Right atrium auricular region (tissue), 2 donors: ENCODE measurements around the gene COPG2. TPM values are rescaled to one million over a fixed set of nuclear protein-coding genes. Genes with fewer than 3 reads are reported as not detected.

Source experiments
- DNase-seq: peaks from one replicate; pipeline ENCODE4 v3.0.0-alpha.2; 2019; ENCODE audit warnings: low spot score
- H3K27ac ChIP-seq, 2 donors: fragments of 200-600 bp; sonication (generic); 1 replicate in 1 of 2; 2 replicates in 1 of 2; pipeline ENCODE4 v1.5.1; 2016 to 2019
- H3K27me3 ChIP-seq, 2 donors: fragments of 200-600 bp; sonication (generic); one replicate each; pipeline versions ENCODE4 v1.5.1 to v1.6.0; 2017 to 2019
- H3K36me3 ChIP-seq: fragments of 200-600 bp; sonication (generic); one replicate; pipeline ENCODE4 v1.5.1; 2016
- H3K4me1 ChIP-seq, 2 donors: fragments of 200-600 bp; sonication (generic); one replicate each; pipeline versions ENCODE4 v1.5.1 to v1.6.0; 2017 to 2019
- H3K4me3 ChIP-seq, 2 donors: fragments of 200-600 bp; sonication (generic); 1 replicate in 1 of 2; 2 replicates in 1 of 2; pipeline ENCODE4 v1.5.1; 2017 to 2019; ENCODE audit warnings: mild to moderate bottlenecking in 1 of 2, moderate library complexity in 1 of 2
- H3K9me3 ChIP-seq, 2 donors: fragments of 200-600 bp; sonication (generic); one replicate each; pipeline ENCODE4 v1.5.1; 2019
- total RNA-seq, 2 donors: library from RNA; depleted of rRNA; stranded (reverse); fragments of >200 nt; gene quantifications; one replicate each; pipeline ENCODE4 v1.1.0, GENCODE V29; 2016
- TF ChIP-seq, protein P1 (sequence below), 2 donors: fragments of 200-600 bp; sonication (generic); IDR thresholded peaks; one replicate each; pipeline ENCODE4 v1.5.1; 2019; ENCODE audit warnings: antibody characterized with exemption in 2 of 2

Gene COPG2
- total RNA-seq, 2 donors from 2014 or later, result 13.1 to 19.3 TPM

DNA sequence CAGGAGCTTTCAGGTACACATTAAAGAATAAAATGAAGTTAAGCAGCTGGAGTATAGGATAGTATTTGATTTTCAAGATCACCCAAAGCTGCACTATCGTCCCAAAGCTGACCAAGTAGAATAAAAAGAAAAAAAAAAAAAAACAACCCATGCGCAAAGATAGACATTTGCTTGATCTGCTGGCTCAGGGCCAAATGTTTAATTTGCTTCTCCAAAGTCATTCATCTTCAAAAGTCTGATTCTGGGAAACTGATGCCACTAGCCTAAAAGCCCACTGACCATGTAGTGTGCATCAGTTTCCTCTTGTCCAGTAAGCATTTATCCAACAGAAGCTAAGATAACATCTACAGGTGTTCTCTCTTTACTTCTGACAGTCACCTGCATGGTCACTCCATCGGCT, 162.2 kb downstream of the COPG2 start:
- H3K9me3 ChIP-seq, result no peaks in the 10 kb centered on the region
- no peaks in the 10 kb centered on the region for H3K27me3 ChIP-seq
- no peak overlapping the region for H3K27ac ChIP-seq
- DNase-seq, result no peak
- no peak overlapping the region for H3K4me3 ChIP-seq
- H3K36me3 ChIP-seq, result no peaks in the 10 kb centered on the region
- no peaks in the 10 kb centered on the region for H3K4me1 ChIP-seq
- TF ChIP-seq, protein P1, sequence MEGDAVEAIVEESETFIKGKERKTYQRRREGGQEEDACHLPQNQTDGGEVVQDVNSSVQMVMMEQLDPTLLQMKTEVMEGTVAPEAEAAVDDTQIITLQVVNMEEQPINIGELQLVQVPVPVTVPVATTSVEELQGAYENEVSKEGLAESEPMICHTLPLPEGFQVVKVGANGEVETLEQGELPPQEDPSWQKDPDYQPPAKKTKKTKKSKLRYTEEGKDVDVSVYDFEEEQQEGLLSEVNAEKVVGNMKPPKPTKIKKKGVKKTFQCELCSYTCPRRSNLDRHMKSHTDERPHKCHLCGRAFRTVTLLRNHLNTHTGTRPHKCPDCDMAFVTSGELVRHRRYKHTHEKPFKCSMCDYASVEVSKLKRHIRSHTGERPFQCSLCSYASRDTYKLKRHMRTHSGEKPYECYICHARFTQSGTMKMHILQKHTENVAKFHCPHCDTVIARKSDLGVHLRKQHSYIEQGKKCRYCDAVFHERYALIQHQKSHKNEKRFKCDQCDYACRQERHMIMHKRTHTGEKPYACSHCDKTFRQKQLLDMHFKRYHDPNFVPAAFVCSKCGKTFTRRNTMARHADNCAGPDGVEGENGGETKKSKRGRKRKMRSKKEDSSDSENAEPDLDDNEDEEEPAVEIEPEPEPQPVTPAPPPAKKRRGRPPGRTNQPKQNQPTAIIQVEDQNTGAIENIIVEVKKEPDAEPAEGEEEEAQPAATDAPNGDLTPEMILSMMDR (IDR thresholded peaks at IDR 0.05), result no peak

DNA sequence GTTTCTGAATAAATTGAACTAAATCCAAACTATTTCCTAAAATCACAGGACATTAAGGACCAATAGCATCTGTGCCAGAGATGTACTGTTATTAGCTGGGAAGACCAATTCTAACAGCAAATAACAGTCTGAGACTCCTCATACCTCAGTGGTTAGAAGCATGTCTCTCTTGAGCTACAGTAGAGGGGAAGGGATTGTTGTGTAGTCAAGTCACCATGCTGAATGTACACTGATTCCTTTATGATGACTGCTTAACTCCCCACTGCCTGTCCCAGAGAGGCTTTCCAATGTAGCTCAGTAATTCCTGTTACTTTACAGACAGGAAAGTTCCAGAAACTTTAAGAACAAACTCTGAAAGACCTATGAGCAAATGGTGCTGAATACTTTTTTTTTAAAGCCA, 162.8 kb downstream of the COPG2 start:
- no peak for DNase-seq
- Histone ChIP-seq H3K4me1 (no peaks in the 10 kb centered on the region), H3K4me3 (no peak overlapping the region), H3K27me3 (no peaks in the 10 kb centered on the region), H3K27ac (no peak overlapping the region), H3K36me3 (no peaks in the 10 kb centered on the region), H3K9me3 (no peaks in the 10 kb centered on the region)
- TF ChIP-seq, protein P1 (IDR thresholded peaks at IDR 0.05), result no peak

DNA sequence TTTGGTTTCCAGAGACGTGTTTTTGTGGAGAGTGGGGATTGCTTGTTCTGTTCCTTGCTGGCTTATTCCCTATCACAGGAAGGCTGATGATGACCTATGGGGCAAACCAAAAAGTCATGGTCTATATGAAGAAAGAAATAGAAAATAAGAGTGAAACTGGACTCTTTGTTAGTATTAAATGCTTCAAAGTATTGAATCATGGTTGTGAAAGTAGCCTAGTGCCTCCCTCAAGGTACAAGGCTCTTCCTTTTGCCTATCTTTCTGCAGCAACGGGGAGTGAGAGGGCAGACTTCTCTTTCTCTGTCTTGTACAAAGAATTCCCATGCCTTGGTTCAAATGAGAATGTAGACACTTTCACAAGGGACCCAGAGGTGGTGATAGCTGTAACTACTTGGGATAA, 167.6 kb downstream of the COPG2 start:
- TF ChIP-seq, protein P1 (IDR thresholded peaks at IDR 0.05), result no peak
- DNase-seq, result no peak
- H3K9me3 ChIP-seq, result no peaks in the 10 kb centered on the region
- no peaks in the 10 kb centered on the region for H3K4me1 ChIP-seq
- no peak overlapping the region for H3K27ac ChIP-seq
- H3K36me3 ChIP-seq, result no peaks in the 10 kb centered on the region
- no peak overlapping the region for H3K4me3 ChIP-seq
- no peaks in the 10 kb centered on the region for H3K27me3 ChIP-seq

DNA sequence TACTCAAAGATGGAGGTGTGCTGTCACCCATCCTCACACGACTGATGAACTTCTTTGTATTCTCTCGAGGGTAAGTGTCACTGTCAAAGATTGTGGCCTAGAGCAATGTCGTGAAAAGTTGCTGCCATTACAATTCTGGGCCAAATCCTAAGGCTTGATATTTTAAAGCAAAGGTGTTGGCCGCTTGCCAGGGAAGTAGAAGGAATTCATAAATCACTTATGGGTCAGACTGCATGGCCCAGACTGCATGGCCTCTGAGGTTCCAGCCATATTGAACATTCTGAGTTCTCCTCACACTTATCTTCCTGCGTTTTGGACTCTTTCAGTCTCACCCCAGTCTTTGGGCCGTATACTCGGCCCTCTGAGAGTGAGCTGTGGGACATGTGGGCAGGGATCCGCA, 168.1 kb downstream of the COPG2 start:
- Histone ChIP-seq H3K36me3 (no peaks in the 10 kb centered on the region), H3K27me3 (no peaks in the 10 kb centered on the region), H3K4me3 (no peak overlapping the region), H3K9me3 (no peaks in the 10 kb centered on the region), H3K27ac (no peak overlapping the region), H3K4me1 (no peaks in the 10 kb centered on the region)
- no peak for DNase-seq
- TF ChIP-seq, protein P1 (IDR thresholded peaks at IDR 0.05), result no peak

DNA sequence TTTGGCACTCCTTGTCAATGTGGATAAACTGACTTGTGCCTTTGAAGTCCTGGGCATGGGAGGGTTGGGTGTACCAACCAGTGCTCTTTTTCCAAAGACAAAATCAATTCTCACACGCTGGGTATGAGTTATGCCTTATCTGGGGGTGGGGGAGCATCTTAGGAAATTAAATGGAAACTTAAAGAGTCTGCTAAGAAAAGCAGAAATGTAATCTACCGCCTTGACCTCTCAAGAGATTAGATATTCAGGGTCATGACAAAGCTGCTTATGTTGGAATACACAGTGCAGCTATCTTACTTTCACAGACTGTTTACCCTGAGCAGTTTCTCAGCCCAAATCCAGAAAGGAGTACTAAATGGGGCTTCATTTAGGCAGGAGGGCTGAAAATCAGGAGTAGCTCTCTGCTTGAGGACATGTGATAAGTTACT, 174.1 kb downstream of the COPG2 start:
- Histone ChIP-seq H3K9me3 (no peaks in the 10 kb centered on the region), H3K27ac (no peak overlapping the region), H3K27me3 (no peaks in the 10 kb centered on the region), H3K36me3 (no peaks in the 10 kb centered on the region), H3K4me1 (peaks cover 0 to 6% of the 10 kb centered on the region in 2 donors), H3K4me3 (no peak overlapping the region)
- no peak for DNase-seq
- TF ChIP-seq, protein P1 (IDR thresholded peaks at IDR 0.05), result no peak

DNA sequence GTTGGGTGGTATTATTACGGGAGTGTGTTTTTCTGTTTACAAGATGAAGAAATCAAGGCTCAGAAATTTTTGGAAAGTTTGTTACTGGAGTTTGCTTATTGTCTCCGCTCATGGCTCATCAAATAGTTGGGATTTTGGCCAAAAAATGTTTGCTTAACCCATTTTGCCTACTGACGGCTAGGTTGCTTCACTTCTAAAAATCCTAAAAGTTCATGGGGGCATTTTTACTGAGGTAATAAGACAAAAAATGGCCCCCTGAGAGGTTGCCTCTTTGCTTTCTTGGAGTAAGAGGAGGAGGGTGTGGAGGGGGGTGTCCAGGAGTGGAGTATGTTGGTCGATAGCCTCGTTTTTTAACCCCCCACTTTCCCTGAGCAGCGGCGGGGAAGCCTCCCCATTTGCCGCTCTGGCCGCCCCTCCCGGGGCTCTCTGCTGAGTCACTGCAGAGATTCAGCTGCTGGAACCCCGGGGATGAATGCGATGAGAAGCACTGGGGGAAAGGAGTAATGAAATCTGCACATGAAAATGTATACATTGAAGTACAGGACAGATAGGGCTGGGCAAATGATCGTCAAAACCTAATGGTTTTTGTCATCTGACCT, 175.2 kb downstream of the COPG2 start:
- no peaks in the 10 kb centered on the region for H3K9me3 ChIP-seq
- H3K36me3 ChIP-seq, result no peaks in the 10 kb centered on the region
- DNase-seq, result no peak
- TF ChIP-seq, protein P1 (IDR thresholded peaks at IDR 0.05), result no peak
- peak overlapping the region in 1 of 2 donors; percentile 50 for H3K4me3 ChIP-seq
- H3K27ac ChIP-seq, result no peak overlapping the region
- H3K27me3 ChIP-seq, result no peaks in the 10 kb centered on the region
- H3K4me1 ChIP-seq, result peaks cover 0 to 6% of the 10 kb centered on the region in 2 donors
